Cerebellar cortex (tissue), 1 donor: ENCODE data around the gene SNX6.
"Not testable (repeated sequence)": the region's sequence is repeated elsewhere in the genome, so short reads cannot be mapped to it uniquely, and the experiment has no call there.

Source experiments
- DNase-seq: peaks from one replicate; pipeline ENCODE4 v3.0.0-alpha.2; 2015; ENCODE audit warnings: low spot score

The SNX6 gene

DNA sequence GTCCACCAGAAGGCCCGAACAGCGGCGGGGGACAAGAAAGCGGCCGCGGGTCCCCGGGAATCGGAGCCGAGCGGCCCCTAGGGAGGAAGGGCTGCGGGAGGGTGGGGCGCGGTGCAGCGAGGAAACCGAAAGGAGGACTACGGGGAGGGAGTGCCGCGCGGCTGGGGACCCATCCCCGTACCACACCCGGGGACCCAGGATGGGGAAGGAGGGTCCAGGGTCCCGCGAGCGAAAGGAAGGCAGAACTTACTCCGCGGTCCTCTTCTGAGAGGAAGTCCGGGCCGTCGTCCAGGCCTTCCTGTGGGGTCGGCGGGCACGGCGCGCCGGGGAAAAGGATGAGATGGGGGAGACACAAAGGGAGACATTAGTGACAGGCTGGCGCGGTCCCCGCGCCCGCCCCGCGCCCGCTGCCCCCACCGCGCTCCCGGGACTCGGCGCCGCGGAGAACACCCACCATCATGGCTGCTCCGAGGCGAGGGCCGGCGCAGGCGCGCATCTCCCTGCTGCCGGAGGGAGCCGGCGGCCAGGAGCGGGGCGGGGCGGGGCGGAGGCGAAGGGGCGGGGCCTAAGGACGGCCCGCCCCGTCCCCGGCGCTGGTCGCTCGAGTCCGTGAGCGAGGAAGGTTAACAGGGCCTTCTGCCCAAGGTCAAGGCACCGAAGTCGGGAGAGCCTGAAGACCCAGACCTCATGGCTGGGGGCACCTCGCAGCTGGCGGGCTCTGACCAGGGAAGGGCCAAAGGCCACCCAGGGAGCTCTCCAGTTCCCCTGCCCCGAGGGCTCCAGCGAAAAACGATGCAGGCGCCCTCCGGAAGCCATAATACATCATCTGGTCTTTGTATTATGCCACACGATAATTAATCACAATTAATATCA, at the start of gene SNX6:
Gene SNX6 (minus strand): TSS at position 492 of the 873 bp plus-strand sequence. CDS start 32 bp downstream, at position 460.
- peak; percentile 77 for DNase-seq

DNA sequence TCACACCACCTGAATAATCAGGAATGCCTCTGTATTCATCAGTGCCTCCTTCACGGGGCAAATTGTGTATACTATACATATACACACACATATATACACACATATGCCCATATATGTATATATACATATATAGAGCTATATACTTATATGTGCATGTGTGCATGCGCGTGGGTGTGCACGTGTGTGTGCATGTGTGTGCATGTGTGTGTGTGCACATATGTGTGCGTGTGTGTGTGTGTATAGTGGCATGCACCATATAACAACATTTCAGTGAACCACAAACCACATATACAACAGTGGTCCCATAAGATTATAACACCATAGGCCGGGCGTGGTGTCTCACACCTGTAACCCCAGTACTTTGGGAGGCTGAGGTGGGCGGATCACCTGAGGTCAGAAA, 48.8 kb upstream of the SNX6 start:
- DNase-seq, result no peak

DNA sequence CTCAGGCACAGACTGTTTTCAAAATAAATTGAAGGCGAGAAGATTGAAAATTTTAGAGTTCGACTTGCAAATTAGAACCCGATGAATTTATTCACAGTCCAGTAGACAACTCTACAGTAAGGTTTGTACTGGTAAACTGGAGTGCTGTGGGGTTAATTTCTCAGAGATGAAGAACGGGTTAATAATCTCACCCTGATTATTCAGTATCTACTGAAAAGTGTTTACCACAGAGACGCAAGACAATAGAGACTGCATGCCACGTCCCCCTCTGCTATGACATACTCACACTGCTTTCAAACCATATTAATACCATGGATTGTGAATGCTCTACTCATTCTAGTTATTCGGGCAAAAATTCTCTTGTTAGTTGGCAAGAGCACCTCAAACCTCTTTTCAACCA, 48.4 kb upstream of the SNX6 start:
- no peak for DNase-seq

DNA sequence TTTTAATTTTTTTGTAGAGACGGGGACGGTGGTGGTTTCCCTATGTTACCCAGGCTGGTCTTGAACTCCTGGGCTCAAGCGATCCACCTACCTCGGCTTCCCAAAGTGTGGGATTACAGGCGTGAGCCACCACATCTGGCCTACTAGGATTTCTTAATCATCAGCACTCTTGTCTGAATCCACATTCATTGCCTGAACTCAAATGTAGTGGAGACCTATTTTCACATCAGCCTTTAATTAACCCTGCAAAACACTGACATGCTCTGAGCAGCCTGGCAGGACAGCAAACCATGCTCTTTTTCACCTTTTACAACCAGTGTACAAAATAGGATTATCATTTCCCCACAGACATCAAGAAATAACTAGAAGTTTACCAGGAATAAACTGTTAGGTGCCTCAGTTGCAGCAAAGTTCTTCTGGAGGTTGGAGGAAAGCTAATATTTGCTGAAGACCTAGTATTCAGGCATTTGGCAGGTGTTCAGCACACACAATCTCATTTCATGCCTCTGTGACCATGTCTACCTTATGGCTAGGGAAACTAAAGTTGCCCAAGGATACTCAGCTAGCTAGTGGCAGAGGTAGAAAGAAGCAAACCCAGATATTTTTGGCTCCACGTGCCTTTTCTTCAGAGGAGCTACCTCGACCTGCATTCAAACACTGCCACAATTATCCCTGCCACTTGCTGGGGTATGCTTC, 46.7 kb upstream of the SNX6 start:
- peak; percentile 13 for DNase-seq

DNA sequence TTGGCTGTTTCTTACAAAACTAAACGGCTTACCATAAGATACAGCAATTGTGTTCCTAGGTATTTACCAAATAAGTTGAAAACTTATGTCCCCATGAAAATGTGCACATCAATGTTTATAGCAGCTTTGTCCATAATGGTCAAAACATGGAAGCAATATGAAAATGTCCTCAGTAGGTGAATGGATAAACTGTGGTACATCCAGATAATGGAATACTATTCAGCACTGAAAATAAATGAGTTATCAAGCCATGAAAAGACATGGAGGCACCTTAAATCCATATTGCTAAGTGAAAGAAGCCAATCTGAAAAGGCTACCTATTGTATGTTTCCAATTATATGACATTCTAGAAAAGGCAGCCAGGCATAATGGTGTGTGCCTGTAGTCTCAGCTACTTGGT, 43.8 kb upstream of the SNX6 start:
- no peak for DNase-seq

DNA sequence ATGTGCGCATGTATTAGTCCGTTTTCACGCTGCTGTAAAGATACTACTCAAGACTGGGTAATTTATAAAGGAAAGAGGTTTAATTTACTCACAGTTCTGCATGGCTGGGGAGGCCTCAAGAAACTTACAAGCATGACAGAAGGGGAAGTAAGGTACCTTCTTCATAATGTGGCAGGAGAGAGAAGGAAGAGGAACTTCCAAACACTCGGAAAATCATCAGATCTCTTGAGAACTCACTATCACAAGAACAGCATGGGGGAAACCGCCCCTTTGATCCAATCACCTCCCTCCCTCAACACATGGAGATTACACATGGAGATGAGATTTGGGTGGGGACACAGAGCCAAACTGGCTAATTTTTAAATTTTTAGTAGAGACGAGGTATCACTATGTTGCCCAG, 41.8 kb upstream of the SNX6 start:
- no peak for DNase-seq

DNA sequence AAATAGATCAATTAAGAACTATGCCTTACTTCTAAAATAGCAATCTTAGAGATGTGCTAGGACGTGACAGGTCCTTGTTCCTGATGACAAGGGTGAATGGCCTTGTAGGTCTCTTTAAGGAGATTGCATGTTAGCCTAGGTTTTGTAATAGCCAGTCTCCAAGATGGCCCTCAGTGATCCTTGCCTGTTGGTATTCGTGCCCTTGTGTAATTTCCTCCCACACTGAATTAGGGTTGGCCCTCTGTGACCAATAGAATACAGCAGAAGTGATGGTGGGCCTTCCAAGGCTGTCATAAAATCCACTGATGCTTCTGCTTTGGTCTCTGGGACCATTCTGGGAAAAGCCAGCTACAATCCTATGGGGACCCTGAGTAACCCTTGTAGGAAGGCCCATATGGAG, 38.2 kb upstream of the SNX6 start:
- DNase-seq, result no peak

DNA sequence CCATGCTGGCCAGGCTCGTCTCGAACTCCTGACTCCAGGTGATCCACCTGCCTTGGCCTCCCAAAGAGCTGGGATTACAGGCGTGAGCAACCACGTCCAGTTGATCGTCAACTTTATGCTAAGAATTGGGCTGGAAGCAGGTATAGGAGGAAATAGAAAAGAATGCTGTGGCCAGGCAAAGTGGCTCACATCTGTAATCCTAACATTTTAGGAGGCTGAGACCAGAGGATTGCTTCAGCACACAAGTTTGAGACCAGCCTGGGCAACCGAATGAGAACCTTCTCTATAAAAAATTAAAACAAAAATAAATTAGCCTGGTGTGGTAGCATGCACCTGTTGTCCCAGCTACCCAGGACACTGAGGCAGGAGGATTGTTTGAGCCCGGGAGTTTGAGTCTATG, 37.1 kb upstream of the SNX6 start:
- DNase-seq, result no peak

DNA sequence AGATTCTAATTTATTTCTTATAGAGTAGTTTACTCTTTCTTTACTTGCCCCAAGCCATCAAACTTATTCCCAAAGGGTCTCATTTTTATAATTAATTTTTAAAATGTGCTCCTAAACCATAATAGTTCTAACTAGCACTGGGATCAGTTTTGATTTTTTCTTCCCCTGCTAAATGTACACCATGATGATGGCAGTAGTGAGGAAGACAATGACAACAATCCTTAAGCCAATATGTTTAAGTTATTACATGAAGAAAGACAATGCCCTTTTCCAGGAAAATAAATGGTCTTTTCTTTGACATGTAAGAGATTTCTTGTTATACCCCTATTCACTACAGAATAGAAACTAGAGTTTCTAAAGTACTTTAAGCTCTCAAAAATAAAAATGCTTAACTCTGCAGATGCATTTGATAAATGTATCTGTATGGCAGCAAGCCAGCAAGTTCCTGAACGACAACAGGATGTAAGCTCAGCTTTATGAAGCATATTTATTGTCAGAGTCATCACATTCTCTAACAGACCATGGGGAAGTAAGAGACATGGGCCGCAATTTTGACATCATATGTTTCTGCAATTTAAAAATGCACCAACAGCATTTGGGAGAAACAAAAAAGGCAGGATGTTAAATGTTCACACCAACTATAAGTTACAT, 36.0 kb upstream of the SNX6 start:
- DNase-seq, result no peak

DNA sequence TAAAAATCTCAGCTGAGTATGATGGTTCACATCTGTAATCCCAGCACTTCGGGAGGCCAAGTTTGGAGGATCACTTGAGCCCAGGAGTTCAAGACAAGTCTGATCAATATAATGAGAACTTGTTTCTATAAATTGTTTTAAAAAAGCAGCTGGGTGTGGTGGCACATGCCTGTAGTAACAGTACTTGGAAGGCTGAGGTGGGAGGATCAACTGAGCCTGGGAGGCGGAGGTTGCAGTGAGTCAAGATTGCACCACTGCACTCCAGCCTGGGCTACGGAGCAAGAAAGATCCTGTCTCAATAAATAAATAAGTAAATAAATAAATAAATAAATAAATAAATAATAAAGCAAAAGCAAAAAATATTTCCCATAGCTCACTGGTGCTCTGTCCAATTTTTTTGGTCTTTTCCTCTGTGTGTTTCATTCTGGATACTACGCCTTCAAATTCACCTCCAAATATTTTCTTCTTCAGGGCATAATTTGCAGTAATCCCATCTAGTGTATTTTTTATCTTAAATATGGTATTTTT, 32.7 kb upstream of the SNX6 start:
- DNase-seq, result no peak

DNA sequence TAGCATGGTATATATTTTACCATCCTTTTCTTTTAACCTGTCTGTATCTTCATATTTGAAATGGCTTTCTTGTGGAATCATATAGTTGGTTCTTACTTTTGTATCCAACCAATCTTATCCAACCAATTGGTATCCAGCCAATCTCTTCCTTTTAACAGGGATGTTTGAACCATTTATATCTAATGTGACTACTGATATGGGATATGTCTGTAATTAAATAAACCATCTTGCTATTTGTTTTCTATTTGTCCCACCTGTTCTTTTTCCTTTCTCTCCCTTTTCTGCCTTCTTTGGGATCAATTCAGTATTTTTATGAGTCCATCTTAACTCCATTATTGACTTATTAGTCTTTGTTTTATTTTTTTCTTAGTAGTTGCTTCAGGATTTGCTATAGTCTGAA, 30.8 kb upstream of the SNX6 start:
- no peak for DNase-seq

DNA sequence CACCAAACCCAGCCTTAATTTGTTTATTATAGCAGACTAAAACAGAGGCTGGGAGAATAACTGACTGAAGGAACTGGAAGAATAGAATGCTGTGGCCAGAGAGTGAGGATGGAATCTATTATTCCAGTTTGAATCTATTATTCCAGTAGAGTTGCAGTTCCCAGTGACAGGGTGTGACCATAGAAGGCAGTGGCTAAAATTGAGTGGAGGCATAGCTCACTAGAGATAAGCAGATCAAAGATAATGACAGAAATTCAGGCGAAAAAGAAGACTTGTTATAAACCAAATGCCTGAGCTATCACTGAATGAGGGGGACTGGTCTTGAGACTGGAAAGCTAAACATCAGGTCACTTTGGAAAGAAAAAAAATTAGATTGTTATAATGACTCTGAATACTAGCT, 26.0 kb upstream of the SNX6 start:
- DNase-seq, result no peak

DNA sequence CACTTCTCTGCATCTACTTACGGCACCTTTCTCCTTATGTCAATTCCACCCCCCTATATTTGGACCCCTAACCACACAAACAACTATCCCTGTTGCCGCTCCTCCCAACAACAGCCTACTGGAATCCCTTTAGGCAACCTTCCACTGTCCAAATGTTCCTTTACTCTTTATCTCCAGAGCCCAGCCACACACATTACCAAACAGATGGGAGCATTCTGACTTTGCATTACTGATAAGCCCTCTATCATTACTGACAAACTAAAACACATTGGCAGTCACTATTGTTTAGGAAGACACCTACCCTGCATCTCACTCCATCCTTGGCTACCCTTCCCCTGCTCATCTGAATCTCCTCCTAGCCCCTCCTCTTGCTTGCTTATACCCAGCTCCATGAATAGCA, 23.1 kb upstream of the SNX6 start:
- DNase-seq, result not testable (repeated sequence)

DNA sequence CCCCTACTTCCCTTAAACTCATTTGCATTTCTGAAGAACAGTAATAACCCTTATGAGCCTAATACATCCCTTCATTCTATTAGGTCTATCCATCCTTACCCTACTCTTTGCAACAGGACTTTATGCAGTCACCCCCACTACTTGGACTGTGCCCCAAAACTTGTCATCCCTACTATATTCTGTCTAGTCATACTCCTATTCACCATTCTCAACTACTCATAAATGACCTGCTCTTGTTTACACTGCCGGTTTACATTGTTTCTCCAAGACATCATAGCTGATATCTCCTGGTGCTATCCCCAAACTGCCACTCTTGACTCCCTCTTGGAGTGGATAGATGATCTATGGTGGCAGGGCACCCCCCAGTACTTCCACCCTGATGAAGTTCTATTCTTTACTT, 22.4 kb upstream of the SNX6 start:
- not testable (repeated sequence) for DNase-seq

DNA sequence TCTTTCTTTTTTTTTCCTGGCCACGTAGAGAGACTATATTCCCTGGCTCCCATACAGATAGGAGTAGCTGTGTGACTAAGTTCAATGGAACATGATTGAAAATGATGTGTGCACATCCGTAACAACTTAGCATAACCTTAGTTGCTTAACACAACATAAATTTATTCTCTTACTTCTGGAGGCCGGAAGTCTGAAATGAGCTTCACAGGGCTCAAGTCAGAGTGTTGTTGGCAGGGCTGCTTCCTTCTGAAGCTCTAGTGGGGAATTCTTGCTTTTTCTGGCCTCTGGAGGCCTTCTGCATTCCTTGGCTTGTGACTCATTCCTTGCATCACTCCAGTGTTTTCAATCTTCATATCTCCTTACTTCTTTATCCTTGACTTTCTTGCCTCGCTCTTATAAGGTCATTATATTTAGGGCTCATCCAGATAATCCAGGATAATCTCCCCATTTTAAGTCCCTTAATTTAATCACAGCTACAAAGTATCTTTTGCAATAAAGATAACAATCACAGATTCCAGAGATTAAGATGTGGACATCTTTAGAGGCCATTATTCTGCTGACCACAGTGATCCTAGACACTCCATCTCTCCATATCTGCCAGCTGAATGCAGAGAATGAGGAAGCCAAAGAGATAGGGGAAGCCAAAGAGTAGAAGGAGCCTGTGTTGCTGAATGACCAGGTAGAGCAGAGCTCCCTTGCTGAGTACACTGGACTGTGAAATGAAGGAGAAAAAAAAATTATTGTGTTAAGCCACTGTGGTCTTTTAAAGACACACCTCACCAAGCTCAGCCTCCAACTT, 21.0 kb upstream of the SNX6 start:
- DNase-seq, result no peak

DNA sequence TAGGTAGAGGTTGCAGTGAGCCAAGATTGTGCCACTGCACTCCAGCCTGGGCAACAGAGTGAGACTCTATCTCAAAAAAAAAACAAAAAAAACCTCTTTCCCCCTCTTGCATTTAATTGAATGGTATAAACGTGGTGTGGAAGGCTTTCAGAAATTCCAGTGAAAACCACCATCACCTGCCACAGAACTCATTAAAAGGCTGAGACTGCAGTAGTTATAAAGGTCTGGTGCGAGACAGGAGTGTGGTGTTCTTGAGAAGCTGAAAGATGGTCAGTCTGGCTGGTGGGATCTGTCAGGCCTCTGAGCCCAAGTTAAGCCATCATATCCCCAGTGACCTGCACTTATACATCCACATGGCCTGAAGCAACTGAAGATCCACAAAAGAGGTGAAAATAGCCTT, 20.1 kb upstream of the SNX6 start:
- DNase-seq, result not testable (repeated sequence)

DNA sequence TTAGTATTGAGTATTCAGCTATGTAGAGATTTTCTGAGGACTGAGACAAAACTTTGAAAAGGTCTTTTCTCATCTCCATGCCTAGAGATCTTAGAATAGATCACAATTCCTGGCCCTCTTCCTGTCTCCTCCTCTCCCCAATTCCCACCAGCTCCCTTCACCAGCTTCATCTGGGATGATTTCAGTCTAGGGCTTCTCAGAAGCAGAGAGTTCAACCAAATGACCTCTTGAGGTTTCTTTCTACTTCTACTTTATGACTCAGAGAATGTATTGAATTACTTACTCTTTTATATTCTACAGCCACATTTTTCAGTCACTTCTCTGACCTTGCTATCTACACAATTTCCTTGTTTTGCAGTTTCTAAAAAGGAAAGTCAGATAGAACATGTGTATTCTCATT, 19.4 kb upstream of the SNX6 start:
- no peak for DNase-seq

DNA sequence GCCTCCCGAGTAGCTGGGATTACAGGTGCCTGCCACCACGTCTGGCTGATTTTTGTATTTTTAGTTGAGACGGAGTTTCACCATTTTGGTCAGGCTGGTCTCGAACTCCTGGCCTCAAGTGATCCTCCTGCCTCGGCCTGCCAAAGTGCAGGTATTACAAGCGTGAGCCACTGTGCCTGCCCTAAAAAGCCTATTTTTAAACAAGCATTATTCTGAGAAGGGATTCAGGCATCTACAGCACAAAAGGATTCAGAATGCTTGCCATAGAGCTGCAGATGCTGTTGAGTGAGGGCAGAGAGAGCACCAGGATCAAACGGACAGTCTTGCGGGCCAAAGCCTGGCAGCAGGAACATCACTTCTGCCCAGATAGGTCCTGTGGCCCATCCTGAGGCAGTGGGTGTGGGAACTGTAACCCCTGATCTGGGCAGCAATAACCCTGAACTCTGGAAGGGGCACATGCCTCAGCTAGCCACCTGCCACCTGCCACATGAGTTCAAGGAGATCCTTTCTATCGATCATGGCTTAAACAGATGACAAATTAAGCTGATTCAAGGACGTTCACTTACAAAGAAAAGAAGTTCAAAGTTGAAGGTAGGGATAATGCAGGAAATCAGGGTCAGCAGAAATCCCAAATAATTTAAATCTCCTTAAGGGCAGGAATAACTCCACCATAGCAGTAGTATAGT, 16.8 kb upstream of the SNX6 start:
- no peak for DNase-seq

DNA sequence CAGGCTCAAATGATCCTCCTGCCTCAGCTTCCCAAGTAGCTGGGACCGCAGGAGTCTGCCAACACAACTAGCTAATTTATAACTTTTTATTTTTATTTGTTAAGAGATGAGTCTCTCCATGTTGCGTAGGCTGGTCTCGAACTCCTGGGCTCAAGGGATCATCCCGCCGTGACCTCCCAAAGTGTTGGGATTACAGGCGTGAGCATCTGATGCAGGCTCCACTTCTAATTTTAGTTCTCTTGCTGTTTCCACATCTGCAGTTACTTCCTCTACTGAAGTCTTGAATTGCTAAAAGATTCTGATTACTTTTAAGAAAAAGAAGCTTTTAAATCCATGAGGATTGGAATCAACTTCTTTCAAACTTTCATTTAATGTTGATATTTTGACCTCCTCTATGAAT, 13.4 kb upstream of the SNX6 start:
- DNase-seq, result no peak

DNA sequence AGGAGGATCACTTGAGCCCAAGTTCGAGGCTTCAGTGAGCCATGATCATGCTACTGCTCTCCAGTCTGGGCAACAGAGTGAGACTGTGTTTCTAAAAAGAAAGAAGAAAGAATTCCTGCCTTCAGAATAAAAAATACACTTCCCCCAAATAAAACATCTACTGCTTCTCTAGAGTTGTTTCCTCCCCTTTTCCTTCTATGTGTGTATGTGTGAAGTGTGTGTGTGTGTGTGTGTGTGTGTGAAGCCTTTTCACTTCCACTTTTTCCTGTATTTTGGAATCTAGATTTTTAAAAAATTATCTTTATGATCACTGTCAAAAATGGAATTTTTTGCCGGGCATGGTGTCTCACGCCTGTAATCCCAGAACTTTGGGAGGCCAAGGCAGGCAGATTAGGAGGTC, 12.6 kb upstream of the SNX6 start:
- DNase-seq, result no peak

DNA sequence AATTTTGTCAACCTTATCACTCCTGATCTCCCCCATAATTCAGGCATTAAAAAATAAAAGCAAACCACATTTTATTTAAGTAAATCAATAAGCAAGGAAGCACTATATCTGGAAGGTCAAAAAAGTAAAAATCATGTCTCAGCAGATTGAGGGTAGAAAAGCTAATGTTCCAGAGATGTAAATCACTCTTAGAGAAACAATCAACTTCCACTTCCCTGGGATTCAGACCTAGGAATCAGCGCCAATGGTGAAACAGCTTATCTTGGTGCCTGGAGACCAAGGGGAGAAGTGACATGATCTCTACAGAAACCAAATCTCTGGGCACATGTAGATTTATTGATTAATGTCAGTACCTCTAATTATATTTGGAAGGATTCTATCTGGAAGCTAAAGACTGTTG, 10.9 kb upstream of the SNX6 start:
- no peak for DNase-seq
